HG02678 (cell line): Measurements from ENCODE around the gene TMEM131.
"Not testable (repeated sequence)": the region's sequence is repeated elsewhere in the genome, so short reads cannot be mapped to it uniquely, and the experiment has no call there.

Experiments
- ATAC-seq: cut with Tn5 transposase; IDR thresholded peaks from one replicate; pipeline ENCODE4 v1.9.1; 2021; ENCODE audit warnings: mild to moderate bottlenecking, moderate library complexity; ENCODE audit not compliant: unreplicated experiment

The TMEM131 gene

GRCh38 chr2:98025481-98026037 lies 29.8 kb upstream of the TMEM131 start:
- no peak for ATAC-seq

- ATAC-seq = not testable (repeated sequence)
Measured at GRCh38 chr2:98022067-98022466, 26.3 kb upstream of the TMEM131 start.

- no peak for ATAC-seq
Measured at GRCh38 chr2:98020992-98021713, 25.4 kb upstream of the TMEM131 start.

DNA sequence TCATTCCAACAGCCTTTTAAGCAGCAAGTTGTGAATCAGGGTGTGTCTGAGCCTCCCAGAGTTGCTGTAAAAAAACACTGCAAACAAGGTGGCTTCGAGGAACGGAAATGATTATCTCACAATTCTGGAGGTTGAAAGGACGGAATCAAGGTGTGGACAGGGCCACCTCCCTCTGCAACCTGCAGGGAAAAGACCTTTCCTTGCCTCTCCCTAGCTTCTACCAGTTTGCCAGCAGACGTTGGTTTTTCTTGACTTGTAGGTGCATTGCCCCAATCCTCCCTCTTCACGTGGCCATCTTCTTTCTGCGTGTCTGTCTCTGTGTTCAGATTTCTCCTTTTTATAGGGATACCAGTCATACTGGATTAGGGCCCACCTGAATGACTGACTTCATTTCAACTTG lies 24.8 kb upstream of the TMEM131 start:
- ATAC-seq = no peak

GRCh38 chr2:98016908-98017670 lies 21.3 kb upstream of the TMEM131 start:
- ATAC-seq = no peak

DNA sequence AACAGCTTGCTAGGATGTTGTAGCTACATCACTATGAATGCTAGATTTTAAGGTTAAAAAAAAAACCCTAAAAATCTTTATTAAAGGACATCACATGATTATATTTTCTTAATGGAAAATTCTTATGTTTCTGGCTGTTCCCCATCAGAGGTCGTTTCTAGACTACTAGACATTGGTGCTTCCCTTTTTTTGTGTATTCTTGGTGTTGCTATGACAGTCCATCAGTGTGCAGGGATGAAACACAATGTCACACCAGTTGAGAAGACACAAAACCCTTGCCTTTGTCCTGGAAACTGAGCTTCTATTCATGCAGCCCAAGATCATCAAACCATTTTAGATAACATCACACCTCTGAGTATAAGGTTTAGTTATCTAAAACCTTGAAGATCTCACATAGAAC lies 19.9 kb upstream of the TMEM131 start:
- no peak for ATAC-seq

DNA sequence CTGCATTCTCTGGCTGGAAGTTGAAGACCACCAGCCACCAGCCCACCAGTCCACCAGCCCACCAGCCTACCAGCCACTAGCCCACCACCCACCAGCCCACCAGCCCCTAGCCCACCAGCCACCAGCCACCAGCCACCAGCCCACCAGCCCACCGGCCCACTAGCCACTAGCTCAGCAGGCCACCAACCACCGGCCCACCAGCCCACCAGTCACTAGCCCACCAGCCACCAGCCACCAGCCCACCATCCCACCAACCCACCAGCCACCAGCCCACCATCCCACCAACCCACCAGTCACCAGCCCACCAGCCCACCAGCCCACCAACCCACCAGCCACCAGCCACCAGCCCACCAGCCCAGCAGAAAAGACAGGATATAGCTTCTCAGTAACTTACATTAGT lies 18.6 kb upstream of the TMEM131 start:
- ATAC-seq = no peak

- ATAC-seq = no peak
Measured at GRCh38 chr2:98013407-98014042, 17.8 kb upstream of the TMEM131 start.

GRCh38 chr2:98012561-98012991 lies 16.8 kb upstream of the TMEM131 start:
- ATAC-seq = peak; percentile 84

DNA sequence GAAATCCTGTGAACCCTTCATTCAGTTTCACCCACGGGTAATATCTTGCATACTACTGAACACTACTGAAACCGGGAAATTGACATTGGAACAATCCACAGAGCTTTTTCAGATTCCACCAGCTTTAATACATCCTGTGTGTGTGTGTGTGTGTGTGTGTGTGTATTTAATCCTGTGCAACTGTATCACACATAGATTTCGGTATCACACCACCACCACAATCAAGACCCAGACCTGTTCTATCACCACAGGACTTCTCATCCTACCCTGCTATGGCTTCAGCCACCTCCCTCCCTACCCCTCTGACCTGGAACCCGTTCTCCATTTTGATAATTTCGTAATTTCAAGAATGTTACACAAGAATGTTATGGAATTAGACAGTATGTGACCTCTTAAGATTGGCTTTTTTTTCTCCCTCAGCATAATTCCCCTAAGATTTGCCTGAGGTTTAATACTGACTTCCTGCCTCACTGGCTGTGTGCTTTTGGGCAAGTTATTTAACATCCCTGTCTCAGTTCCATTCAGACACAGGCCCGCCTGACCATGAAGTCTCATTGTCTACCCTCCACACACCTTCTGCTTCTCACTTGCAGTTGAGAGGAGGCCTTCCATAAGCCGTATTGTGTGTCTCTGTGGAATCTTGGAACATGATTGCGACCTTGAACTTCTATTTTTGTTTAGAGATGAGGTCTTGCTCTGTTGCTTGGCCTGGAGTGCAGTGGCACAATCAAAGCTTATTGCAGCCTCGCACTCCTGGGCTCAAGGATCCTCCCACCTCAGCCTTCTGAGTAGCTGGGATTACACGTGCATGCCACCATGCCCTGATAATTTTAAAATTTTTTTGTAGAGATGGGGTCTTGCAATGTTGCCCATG lies 14.4 kb upstream of the TMEM131 start:
- no peak for ATAC-seq

- ATAC-seq = no peak
Measured at GRCh38 chr2:98008415-98008814, 12.7 kb upstream of the TMEM131 start.

- no peak for ATAC-seq
Measured at GRCh38 chr2:98006378-98006777, 10.6 kb upstream of the TMEM131 start.

DNA sequence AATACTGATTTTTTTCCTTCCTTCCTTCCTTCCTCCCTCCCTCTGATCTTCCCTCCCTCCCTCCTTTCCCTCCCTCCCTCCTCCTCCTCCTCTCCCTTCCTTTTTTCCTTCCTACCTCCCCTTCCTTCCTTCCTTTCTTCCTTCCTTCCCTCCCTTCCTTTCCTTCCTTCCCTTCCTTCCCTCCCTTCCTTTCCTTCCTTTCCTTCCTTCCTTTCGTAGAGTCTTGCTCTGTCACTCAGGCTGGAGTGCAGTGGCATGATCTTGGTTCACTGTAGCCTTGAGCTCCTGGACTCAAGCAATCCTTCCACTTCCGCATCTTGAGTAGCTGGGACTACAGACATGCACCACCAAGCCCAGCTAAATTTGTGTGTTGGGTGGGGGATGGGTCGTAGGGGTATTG lies 8.9 kb upstream of the TMEM131 start:
- no peak for ATAC-seq

DNA sequence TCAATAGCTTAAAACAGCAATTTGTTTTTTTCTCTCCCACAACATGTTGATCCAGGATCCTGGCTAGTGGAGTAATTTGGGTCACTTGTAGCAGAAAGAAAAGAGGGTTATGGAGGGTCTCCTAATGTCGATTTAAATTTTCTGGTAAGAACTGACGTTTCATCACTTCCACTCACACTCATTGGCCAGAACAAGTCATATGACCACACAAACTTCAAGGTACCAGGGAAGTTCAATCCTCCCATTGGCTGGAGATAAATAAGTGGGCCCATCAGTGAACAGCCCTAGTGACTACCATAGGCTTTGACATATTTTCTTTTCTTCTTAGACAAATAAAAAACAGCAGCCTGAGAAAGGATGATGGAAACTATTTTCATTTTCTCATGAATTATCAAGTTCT lies 8.3 kb upstream of the TMEM131 start:
- ATAC-seq = no peak

DNA sequence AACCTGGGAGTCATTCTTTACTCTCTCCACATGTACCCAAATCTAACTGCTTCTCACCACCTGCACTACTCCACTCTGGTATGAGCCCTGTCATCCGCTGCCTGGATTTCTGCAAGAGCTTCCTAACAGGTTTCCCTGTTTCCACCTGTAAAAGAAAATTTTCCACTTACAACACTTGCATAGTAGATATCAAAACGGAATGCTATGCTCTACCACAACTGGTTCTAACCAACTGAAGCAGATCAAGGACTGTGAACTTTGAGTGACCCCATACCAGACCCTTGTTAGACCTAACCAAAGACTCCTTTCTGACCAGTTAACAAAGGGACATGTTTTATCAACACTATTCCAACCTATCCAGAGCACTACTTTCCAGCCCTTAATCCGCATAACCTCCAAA lies 3.8 kb upstream of the TMEM131 start:
- no peak for ATAC-seq

DNA sequence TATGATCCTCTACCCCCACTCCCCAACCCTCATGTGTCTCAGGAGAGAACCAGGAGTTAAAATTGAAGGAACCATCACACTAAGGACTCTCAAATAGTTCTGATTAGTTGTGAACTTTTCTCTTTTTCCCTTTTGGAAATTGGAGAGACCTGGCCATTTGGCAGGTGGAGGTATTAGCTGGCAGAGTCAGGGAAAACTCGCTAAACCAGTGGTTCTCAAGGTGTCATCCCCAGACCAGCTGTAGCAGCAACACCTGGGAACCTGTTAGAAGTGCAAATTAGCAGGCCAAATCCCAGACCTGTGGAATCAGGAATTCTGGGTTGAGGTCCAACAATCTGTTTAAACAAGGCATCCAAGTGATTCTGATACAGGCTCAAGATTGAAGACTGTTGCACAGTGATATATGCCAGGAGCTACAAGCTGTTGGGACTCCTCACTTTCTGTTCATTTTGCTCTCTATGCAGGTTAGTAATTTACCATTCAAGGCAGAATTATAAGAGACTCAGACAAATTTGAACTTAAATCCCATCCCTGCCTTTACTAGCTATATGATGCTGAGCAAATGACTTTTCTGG lies 2.8 kb upstream of the TMEM131 start:
- ATAC-seq = no peak

GRCh38 chr2:97997784-97998392 lies 2.1 kb upstream of the TMEM131 start:
- ATAC-seq = no peak

DNA sequence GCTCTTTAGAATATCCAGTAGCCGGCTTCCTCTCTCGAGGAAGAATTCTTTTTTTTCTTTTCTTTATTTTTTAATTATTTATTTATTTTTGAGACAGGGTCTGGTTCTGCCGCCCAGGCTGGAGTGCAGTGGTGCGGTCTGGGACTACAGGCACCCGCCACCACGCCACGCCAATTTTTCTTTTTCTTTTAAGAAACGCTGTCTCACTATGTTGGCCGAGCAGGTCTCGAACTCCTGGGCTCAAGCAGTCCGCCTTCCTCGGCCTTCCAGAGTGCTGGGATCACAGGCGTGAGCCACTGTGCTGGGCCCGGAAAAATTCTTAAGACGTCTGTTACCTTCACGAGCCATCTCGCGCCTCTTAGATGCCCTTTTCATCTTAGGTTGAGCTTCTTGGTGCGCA lies 931 bp upstream of the TMEM131 start:
- no peak for ATAC-seq

- peak; percentile 35 for ATAC-seq
Measured at GRCh38 chr2:97995026-97995733, 568 bp downstream of the TMEM131 start.
